ENCODE measurements around the gene TAGAP. TPM values are rescaled to one million over a fixed set of nuclear protein-coding genes. Genes with fewer than 3 reads are reported as not detected.

The TAGAP gene, protein sequence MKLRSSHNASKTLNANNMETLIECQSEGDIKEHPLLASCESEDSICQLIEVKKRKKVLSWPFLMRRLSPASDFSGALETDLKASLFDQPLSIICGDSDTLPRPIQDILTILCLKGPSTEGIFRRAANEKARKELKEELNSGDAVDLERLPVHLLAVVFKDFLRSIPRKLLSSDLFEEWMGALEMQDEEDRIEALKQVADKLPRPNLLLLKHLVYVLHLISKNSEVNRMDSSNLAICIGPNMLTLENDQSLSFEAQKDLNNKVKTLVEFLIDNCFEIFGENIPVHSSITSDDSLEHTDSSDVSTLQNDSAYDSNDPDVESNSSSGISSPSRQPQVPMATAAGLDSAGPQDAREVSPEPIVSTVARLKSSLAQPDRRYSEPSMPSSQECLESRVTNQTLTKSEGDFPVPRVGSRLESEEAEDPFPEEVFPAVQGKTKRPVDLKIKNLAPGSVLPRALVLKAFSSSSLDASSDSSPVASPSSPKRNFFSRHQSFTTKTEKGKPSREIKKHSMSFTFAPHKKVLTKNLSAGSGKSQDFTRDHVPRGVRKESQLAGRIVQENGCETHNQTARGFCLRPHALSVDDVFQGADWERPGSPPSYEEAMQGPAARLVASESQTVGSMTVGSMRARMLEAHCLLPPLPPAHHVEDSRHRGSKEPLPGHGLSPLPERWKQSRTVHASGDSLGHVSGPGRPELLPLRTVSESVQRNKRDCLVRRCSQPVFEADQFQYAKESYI
- not detected in 2 replicates for total RNA-seq

DNA sequence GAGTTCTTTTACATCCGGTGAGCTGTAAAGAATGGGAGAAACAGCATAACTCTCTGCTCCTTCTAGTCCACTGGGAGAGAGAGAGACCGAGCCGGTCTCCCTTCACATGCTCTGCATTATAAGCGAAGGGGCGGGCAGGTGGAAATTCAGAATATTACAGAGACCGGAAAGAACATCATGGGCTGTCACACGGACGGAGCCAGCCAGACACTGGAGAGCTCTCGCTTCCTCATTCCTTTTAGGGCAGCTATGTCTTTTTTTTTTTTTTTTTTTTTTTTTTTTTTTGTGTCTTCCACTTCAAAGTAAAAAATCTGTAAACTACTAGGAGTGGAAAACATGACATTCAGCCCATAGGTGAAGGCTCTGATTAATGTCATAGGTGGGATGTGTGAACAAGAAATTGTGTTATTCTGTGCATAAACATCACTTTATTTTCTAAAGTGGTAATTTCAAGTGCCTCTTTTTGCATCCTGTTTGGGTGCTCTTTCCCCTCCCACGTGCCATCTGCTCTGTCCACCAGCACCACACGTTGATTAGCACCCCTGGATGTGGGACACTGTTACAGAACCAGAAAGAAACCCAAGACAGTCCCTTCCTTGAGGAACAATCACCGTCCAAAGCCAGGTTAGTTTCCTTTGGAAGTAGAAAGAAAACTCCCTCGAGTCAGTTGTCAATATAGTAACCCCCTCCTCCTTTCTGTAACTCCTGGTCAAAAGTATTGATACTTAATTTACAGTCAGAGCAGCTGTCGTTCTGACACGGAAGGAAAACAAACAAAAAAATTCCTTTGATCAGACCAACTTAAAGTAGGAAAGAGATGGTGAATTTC is at the start of gene TAGAP:
Gene TAGAP, minus strand, starts transcription at position 93 of the 829 bp plus-strand sequence. CDS start 845 bp downstream, outside the sequence.

DNA sequence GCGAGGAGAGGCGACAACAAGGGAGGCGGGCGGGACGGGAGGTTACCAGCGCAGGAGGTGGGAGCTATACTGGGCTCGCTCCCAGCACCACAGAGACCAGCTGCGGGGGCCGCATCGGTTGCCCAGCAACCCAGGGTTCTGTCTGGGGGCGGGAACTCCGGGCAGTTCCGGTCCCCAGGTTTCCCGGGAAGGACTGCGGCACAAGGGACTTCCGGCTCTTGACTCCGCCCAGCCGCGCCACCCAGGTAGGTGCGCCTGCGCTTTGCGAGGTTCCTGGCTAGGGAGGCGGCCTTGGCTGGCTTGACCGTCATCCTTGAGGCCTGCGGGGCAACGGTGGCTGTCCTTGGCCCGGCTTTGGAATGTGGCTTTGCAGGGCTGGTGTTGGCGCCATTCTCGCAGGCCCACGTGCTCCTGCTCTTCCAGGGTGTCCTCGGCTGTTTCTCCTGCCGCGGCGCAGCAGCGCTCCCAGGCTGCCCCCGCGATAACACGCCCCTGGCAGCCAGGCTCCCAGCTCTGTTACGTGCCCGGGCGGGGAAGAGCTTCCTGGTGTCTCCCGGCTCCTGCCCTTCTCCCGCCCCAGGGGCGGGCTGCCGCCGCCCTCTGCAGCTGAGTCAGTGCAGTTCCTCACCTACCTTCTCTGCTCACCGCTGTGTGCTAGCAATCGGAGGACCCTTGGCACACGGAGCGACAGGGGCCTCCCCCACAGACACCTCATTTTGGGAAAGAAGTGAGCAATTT is 45.0 kb downstream of the TAGAP start, which contains the start of gene RSPH3:
Gene RSPH3, minus strand, starts transcription at position 537 of the 738 bp plus-strand sequence. CDS start 652 bp downstream, outside the sequence.

Other genes with a start within 250 kb of the TAGAP start
- gene EZR, start 225.6 kb downstream of the TAGAP start, total RNA-seq = 14.0 and 46.0 TPM in 2 replicates
- gene RSPH3, start 44.8 kb downstream of the TAGAP start, total RNA-seq = 4.4 TPM in 2 replicates
- 0.17 and 0.82 TPM in 2 replicates for gene FNDC1, start 124.4 kb upstream of the TAGAP start, total RNA-seq

All from pericardium fibroblast (primary cell).